Measurements from ENCODE around the gene ZMIZ1.

The ZMIZ1 gene

DNA sequence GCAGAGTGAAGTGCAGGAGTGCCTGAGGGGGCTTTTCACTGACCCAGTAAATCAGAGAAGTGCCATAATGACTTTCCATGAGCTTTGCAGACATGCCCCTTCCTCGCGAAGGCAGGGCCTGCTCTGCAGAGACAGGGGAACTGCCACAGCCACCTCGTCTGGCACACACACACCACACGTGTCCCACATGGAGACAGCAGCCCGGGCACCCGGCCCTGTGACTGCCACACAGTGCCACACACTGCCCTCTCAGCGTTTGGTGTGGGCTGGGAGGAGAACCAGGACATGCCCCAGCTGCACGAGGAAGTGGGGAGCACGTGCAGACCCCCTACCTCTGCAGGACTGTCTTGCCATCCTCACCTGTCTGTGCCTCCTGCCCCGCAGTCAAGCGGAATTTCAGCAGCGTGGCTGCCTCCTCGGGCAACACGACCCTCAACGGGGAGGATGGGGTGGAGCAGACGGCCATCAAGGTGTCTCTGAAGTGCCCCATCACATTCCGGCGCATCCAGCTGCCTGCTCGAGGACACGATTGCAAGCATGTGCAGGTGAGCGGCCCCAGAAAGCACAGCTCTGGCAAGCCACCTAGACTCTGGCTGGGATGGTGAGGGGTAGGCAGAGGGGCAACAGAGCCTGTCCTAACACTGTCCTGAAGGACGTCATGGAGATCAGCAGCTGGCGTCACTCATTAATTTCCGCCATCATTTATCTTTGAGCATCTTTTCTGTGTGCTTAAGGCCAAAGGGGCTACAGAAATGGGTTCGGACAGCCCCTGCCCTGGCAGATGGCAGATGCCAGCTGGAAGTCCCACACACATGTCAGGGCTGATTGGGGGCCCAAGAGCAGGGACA is 235.1 kb downstream of the ZMIZ1 start:
- FAIRE-seq (no peak), DNase-seq (ENCODE audit: low spot score) (no peak)

DNA sequence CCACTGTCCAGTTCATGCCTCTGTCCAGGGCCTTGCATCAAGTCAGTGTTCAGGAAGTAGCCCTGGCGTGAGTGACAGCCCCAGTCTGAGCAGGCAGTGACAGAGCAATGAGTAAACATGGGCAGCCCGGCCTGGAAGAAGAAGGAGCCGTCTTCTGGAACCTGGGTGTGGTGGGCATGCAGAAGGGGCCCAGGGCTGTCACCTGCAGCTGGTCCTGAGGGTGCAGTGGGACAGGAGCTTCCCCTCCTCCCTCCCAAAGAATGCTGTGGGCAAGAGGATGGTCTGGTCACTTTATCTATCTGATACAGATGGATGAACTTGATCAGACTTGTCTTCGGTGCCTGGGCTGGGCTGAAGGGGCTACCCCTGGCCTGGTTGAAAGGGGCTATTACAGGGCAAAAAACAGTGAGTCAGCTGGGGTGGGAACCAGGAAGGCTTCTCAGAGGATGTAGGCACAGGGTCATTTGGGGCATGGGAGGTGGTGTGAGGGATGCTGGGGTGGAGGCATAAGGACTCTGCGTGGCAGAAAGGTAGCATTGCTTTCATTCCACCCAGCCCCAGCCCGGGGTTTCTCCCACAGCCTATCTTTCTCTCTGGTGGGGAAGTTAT is 235.8 kb downstream of the ZMIZ1 start:
- DNase-seq (ENCODE audit: low spot score) (no peak), FAIRE-seq (no peak)

DNA sequence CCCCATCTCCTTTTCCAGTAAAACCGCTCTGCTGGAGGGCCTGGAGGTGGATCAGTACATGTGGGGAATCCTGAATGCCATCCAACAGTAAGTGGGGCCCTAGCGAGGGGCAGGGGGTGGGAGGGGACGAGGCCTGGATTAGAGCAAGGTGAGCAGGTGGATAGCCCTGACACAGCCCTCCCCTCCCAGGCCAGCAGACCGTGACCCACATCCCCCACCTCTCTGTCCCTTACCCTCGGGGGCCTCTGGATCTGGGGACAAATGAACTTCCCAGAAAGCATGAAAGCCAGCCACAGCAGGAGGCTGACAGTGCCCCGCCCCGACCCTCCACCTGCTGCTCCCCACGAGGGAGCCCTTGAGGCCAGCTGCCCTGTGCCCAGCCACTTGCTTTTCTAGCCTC is 236.7 kb downstream of the ZMIZ1 start:
- no peak for DNase-seq (ENCODE audit: low spot score)
- no peak for FAIRE-seq

DNA sequence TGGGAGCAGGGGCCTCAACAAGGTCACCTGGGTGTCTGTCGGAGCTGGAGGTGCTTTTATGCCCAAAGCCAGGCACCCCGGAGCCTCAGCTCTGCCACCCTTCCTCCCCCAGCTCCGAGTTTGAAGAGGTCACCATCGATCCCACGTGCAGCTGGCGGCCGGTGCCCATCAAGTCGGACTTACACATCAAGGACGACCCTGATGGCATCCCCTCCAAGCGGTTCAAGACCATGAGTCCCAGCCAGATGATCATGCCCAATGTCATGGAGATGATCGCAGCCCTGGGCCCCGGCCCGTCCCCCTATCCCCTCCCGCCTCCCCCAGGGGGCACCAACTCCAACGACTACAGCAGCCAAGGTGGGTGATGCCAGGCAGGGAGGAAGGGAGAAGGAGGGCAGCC is 237.2 kb downstream of the ZMIZ1 start:
- no peak for FAIRE-seq
- no peak for DNase-seq (ENCODE audit: low spot score)

DNA sequence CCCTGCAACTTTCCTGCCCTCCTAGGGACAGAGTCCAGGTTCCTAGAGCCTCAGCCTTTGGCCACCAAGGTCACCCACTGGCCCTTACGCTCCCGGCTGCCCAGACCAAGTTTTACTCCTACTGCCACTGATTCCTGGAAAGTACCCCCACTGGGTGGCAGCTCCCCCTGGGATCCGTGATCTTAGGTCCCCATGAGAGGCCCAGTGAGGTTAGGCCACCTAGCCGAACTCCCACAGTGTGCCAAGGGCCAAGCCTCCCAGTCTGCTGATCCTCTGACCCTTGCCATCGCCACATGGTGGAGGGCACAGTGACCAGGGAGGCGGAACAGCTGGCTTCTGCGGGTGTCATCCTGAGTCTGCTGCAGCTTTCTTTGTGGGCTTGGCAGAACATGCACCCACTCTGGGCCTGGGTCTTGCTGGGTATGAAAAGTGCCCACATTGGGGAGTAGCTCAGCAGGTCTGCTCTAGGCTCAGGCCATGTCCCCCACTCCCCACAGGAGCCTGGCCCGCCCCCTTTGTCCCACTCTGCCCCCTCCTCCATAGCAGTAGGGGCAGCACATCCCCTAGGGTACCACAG is 238.0 kb downstream of the ZMIZ1 start:
- FAIRE-seq (no peak), DNase-seq (ENCODE audit: low spot score) (no peak)

DNA sequence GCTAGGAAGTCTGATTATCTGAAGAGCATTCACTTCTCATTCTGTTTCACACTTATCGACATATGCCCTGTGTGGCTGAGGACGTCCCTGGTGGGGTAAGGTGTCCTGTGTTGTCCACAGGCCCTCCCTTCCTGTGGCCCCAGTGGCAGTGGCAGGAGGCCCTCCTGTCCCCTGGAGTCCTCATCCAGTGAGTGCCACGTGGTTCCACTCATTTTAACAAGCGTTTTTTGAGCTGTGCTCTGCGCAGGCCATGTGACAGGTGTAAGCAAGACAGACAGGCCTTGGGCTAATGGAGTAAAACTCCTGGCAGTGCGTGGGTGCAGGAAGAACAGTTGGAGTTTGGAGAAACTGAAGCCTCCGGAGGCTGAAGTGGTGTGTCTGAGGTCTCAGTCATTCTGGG is 239.2 kb downstream of the ZMIZ1 start:
- no peak for DNase-seq (ENCODE audit: low spot score)
- no peak for FAIRE-seq

DNA sequence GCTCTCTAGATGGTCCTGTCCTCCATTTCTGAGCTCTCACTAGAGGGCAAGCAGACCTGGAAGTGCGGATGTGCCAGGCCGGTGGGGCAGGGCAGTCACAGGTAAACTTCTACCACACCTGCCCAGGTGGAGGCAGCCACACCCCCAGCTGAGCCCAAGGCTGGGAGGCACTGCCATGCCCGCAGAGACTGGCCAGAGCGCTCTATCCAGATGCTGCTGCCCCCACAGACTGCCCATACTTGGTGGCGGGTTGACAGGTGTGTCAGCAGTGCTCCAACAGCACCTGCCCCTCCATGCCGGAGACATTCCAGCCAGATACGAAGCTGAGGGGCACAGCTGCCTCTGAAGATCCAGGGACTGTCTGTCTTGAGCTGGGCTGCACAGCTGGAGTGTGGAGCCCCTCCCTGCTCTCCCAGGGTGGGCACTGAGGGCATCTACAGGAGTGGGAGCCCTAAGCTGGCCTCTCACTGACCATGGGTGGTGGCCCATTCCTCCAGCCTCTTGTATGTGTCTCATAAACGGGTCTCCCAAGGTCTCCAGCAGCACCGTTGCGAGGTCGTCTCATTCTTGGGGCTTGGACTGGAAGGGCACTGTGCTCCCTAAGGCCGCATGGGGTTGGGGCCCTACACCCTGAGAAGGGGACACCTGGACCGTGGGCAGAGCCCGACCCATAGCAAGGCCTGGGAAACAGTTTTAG is 240.4 kb downstream of the ZMIZ1 start:
- FAIRE-seq (no peak), DNase-seq (ENCODE audit: low spot score) (no peak)

DNA sequence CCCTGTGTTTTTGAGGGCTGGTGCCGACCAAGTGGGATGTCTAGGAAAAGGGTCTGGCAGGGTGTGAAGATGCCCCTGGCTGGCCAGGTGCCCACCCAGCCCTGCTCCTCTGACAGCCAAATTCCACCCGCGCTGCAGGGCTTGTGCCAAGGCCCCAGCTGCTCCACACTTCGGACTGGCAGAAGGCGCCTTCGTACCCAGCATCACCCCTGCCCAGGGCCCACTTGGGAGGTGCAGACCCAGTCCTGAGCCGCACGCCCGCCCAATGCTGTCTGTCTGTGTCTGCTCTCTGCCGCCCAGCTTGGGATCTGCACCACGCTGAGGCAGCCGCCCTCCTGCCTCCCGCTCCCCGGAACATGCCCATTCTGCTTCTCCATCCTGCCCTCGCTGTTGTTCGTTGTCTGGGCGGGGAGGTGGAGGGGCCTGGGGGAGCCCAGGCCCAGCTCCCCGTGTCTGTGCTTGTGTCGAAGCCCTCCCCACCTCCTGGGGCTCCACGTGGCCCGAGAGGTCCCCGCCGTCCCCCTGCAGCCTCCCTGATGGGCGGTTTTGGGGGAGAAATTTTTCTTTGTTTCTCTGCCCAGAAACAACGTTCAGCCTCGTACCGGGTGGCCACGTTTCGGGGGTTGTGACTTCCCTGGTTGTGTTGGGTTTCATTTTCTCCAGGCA is 241.6 kb downstream of the ZMIZ1 start:
- no peak for FAIRE-seq
- no peak for DNase-seq (ENCODE audit: low spot score)

DNA sequence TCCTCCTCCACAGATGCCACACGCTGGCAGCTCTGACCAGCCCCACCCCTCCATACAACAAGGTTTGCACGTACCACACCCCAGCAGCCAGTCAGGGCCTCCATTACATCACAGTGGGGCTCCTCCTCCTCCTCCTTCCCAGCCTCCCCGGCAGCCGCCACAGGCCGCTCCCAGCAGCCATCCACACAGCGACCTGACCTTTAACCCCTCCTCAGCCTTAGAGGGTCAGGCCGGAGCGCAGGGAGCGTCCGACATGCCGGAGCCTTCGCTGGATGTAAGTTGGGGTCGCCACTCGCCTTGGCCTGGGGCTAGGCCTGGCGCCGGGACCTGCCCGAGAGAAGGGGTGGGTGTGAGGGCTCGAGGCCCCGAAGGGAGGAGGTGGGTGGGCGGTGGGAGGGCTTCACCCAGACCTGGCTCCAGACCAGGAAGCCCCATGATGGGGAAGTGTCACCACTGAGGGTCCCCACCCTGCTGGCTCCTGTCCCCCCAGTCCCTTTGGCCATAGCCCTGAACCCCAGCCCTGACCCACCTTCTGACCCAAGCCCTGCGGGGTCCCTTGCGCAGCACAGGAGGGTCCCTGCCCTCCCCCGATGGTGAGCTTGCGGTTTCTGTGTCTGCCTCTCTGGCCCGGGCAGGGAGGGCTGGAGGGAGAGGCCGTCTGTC is 242.3 kb downstream of the ZMIZ1 start:
- no peak for DNase-seq (ENCODE audit: low spot score)
- no peak for FAIRE-seq

DNA sequence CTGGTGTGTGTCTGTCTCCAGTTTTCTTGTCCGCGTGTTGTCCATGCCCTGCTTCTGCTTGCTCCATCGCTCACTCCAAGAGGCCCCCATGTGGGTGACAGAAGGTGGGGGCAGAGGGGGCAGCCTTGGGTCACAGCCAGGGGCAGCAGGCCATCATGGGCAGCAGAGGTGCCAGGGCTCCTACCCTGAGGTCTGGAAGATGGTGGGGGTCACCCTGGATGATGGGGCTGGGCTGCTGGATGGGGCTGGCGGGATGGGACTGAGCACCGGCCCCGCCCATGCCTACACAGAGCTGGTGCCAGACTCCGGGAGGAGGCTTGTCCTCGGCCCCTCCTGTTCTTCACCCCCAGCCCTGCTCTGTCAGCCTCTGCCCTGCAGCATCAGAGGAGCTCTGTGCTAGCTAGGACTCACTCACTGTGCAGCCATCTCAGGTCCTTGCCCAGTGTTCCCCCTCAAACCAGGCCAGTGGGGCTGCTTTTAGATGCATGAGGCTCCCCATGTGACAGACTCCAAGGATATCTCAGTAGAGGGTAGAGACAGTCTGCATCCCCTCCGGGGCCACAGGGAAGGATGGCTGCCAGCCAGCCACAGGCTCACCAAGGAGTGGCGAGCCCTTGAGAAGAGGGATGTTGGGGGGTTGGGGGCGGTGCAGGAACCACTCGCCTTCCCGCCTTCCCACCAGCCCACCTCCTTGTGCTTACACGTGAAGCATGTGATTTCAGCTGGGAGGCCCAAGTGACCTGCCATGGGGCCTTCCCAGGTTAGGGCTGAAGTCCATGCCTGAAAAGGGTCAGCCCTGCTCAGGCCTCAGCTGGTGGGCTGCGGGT is 243.0 kb downstream of the ZMIZ1 start:
- FAIRE-seq = no peak
- DNase-seq (ENCODE audit: low spot score) = no peak

DNA sequence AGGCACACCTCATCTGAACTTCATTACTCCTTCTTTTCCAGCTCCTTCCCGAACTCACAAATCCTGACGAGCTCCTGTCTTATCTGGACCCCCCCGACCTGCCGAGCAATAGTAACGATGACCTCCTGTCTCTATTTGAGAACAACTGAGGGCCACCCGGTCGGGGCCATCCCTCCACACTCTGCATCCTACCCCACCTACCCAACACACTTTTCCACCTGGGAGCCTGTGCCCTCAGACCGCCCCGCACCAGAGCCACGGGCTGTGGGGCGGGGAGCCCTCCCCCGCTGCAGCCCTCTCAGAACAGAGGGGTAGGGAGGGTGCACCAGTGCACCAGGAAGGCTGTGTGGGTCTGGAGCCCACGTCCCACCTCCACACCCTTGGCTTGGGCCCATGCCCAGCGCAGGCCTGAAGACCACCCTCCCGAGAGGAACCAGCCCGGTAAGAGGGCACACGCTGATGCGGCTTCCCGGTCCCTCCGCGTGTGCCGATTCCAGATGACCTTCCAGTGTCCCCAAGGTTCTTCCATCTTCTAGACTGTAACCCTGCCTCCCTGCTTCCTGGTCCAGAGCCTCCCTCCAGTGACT is 243.9 kb downstream of the ZMIZ1 start:
- DNase-seq (ENCODE audit: low spot score) (no peak), FAIRE-seq (no peak)

DNA sequence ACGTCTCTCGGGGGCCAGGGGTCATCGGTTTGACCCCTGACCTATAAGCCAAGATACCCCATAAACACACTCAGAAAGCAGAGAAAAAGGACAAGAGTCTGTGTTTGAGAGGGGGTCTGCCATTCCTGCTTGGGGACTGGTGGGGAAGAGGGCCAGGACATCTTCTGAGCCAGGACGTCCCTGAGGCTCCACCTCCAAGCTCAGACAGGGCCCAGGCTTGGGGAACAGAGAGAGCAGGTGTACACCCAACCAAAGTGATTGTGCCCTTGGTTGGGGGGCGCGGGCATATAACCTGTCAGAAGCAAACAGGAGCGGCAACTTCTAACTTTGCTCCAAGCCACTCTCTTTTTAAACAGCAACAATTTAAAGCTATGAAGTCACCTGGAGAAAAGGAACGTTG is 244.6 kb downstream of the ZMIZ1 start:
- DNase-seq (ENCODE audit: low spot score) (no peak), FAIRE-seq (no peak)

DNA sequence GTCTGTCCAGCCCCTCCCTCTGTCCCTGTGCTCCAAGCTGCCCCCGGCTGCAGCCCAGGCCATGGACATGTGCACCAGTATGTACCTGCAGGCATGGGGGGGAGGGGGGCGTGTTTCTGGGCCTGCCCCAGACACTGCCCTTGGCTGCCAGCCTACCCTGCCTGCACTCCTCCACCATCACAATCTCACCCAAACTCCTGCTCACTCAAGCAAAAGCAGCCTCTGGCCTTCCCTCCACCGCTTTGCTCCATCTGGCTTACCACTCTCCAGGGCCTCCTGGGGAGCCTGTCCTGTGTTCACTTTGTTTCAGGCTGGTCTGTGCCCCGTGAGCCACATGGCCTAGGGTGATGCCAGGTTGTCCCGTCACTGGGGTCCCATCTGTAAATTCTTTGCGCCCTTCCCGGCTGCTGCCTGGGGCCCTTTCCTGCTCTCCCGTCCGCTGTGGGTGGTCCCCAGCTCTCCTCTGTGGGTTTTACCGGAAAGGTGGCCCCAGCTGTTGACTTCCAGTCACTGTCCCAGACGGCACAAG is 245.2 kb downstream of the ZMIZ1 start:
- DNase-seq (ENCODE audit: low spot score) (no peak), FAIRE-seq (no peak)

DNA sequence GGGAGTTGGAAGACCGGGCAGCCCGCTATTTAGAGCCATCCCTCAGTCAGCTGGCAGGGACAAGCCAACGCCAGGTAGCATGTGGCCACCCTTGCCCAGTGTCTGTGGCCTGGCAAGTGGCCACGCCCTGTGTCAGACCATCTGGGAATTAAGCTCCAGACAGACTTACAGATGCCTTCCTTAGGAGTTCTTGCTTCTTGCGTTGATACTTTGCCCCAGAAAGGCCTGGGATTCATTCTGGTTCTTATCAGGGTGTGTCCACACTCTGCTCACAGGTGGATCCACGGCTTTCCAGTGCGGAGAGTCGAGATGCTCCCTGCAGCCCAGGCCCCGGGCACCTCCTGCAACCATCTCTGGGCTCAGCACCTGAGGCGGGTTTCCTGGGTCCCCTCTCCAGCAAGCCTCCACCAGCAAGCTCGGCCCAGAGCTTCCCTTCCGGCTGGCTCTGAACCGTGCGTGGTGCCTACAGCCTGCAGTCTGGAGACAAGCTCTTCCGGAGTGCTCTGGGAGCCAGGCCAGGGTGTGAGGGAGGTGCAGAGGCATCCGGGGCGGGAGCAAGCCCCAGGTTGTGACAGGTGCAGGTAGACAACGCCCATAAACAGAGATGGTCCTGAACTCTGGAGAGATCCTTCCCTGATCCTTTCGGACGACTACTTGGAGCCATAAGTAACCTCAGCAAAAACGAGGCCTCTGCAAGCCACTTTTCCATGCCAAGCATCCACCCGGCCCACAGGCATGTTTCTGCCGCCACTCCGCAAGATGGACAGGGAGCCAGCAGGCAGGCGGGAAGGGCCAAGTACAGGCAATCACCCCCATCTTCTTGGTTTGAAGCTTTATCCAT is 246.2 kb downstream of the ZMIZ1 start:
- FAIRE-seq (no peak), DNase-seq (ENCODE audit: low spot score) (no peak)

DNA sequence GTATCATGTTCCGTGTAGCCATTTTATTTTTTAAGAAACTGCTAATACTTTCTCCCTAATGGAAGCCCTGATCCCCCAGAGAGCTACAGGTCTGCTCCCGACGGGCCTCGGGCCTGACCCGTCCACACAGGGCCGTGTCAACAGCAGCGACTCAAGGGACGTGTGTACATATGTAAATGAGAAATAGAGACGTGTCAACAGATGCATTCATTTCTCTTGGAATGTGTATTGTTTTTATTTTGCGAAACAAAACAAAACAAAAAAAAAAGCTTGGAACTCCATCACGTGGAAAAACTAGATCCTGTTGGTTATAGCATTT is 246.8 kb downstream of the ZMIZ1 start:
- no peak for DNase-seq (ENCODE audit: low spot score)
- FAIRE-seq = no peak

DNA sequence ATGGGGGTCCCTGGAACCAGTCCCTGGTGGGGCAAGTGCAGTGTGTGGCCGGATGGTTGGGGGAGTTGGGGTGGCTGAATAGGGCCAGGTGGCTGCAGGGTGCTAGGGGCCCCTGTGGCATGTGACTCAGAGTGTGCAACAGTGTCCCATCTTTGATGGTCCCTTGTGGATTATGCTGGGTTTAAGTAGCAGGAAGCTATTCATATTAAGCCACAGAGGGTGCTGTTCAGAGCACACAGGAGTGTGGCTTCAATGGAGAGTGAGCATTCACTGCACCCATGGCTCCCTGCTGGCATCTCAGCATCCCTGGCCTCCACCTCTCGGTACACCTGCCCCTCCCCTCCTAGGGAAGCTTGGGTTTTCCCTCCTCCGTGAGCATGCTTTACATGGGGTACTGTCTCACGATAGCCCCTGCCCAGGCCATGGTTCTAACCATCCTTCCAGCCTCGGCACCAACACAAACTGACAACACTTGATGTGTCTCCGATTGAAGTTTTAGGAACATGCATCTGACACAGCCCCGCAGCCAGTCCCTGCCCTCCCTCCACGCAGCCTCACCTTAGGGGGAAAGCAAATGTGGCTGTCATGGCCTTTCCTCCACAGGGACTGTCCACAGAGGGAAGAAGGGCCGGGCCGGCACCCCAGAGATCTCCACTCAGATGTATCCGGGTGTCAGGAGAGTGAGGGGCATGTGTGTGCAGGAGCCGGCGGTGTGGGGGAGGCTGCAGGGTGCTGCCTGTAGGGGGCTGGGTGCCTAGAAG is 248.1 kb downstream of the ZMIZ1 start:
- peak; percentile 20 for DNase-seq (ENCODE audit: low spot score)

DNA sequence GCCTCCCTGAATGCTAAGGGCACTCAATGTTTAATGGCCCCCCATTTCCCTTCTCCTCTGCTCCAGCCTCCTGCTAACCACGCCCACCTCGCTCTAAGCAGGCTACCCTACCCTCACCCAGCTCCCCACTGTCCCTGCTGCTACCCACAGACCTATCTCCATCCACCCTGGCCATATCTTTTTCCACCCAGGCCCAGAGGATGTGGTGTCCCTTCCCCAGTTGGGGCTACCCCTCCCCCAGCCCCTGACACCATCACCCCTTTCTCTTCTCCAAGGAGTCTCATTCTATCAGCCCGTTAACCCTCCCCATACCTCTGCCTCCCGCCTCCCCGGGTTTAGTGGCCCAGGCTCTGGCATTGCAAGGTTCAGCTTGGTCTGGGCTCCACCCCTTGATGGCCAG is 249.6 kb downstream of the ZMIZ1 start:
- no peak for DNase-seq (ENCODE audit: low spot score)
- no peak for FAIRE-seq

More for the DNA sequence above, 248.1 kb downstream of the ZMIZ1 start:
- no peak for FAIRE-seq

DNA sequence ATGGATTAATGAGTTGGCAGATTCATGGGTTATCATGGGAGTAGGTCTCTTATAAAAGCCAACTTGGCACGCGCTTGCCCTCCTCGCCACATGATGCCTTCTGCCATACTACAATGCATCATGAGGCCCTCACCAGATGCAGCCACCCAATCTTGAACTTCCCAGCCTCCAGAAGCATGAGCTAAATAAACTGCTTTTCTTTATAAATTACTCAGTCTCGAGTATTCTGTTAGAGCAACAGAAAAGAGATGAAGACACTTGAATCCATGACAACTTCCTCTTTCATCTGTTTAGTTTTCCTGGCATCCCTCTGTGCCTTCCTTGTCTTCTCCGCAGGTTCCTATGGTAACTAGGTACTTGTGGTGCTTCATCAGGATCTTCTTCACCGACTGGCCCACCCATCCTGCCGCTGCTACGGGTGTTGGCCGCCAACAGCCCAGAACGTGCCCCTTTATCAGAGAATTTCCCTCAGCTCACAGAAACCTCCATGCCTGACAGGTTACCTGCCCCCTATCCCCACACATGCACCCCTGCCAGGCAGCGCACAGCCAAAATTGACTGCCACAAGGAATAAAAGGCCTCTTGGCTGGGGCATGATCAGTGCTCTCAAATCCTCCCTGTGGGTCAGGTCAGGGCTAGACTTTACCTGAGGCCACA is 250.5 kb downstream of the ZMIZ1 start:
- DNase-seq (ENCODE audit: low spot score) = no peak
- no peak for FAIRE-seq

Measured in RCC 7860 (cell line).